Endothelial cell (in vitro differentiated cells): ENCODE results near the gene TARDBP. TPM values are rescaled to one million over a fixed set of nuclear protein-coding genes. Genes with fewer than 3 reads are reported as not detected.

ENCODE experiments used
- DNase-seq: peaks from one replicate; pipeline ENCODE4 v3.0.0; 2021; ENCODE audit warnings: low spot score
- H3K27ac Mint-ChIP-seq: one replicate; pipeline ENCODE4 v1.8.0; 2021; ENCODE audit warnings: mixed read lengths, inconsistent platforms; ENCODE audit not compliant: unreplicated experiment
- H3K27me3 Mint-ChIP-seq: one replicate; pipeline ENCODE4 v1.8.0; 2021; ENCODE audit warnings: mild to moderate bottlenecking, moderate library complexity, mixed read lengths, inconsistent platforms; ENCODE audit not compliant: unreplicated experiment
- H3K36me3 Mint-ChIP-seq: one replicate; pipeline ENCODE4 v1.8.0; 2021; ENCODE audit warnings: mild to moderate bottlenecking, low read depth, mixed read lengths, inconsistent platforms; ENCODE audit not compliant: unreplicated experiment
- H3K4me1 Mint-ChIP-seq: one replicate; pipeline ENCODE4 v1.8.0; 2021; ENCODE audit warnings: mild to moderate bottlenecking, mixed read lengths, inconsistent platforms; ENCODE audit not compliant: unreplicated experiment
- H3K4me3 Mint-ChIP-seq: one replicate; pipeline ENCODE4 v1.8.0; 2021; ENCODE audit warnings: mild to moderate bottlenecking, mixed read lengths, inconsistent platforms; ENCODE audit not compliant: unreplicated experiment
- H3K9me3 Mint-ChIP-seq: one replicate; pipeline ENCODE4 v1.8.0; 2021; ENCODE audit warnings: mixed read lengths, inconsistent platforms; ENCODE audit not compliant: unreplicated experiment
- CTCF ChIP-seq: fragments of 200-600 bp; sonication (generic); IDR thresholded peaks from one replicate; pipeline ENCODE4 v1.5.0; 2021; ENCODE audit warnings: antibody characterized with exemption; ENCODE audit not compliant: unreplicated experiment
- total RNA-seq: library from RNA; stranded (reverse); fragmentation: NEBNext Ultra II Directional; extraction: Animal tissue kit (Norgen Biotek cat#: 25700); gene quantifications from one replicate; pipeline ENCODE4 v1.2.1, GENCODE V29; 2021; ENCODE audit not compliant: unreplicated experiment

Gene TARDBP
- total RNA-seq, 1 donor from 2014 or later = 161 TPM

- Mint-ChIP-seq H3K9me3 (no peaks in the 10 kb centered on the region), H3K27me3 (peaks cover 4% of the 10 kb centered on the region), H3K4me1 (peaks cover 18% of the 10 kb centered on the region), H3K36me3 (no peaks in the 10 kb centered on the region), H3K4me3 (no peak overlapping the region), H3K27ac (no peak overlapping the region)
- no peak for DNase-seq
- TF ChIP-seq CTCF = no peak
Observed at GRCh38 chr1:10969267-10969970, 43.0 kb upstream of the TARDBP start.

DNA sequence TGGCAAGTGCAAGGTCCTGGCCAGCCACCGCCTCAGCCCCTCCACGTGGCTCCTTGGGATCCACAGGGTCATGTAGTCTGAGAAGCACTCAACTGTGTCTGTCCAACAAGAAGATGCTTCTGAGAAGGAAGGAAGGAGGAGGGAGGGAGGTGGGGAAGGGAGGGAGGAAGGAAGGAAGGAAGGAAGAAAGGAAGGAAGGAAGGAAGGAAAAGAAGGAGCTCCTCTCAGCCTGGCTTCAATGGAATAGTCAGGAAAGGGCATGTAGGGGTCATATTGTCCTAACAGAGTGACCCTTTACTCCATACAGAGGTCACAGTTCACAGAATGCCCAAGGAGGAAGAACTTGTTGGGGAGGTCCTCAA lies 42.5 kb upstream of the TARDBP start:
- Mint-ChIP-seq H3K9me3 (no peaks in the 10 kb centered on the region), H3K4me1 (peaks cover 17% of the 10 kb centered on the region), H3K27me3 (peaks cover 1% of the 10 kb centered on the region), H3K4me3 (no peak overlapping the region), H3K27ac (no peak overlapping the region), H3K36me3 (no peaks in the 10 kb centered on the region)
- no peak for TF ChIP-seq CTCF
- DNase-seq = no peak

- DNase-seq = no peak
Observed at GRCh38 chr1:10973552-10973951, 38.9 kb upstream of the TARDBP start.

GRCh38 chr1:10973956-10974881 lies 38.2 kb upstream of the TARDBP start:
- H3K4me1 Mint-ChIP-seq = peaks cover 10% of the 10 kb centered on the region
- H3K27me3 Mint-ChIP-seq = peaks cover 5% of the 10 kb centered on the region
- no peak overlapping the region for H3K4me3 Mint-ChIP-seq
- H3K9me3 Mint-ChIP-seq = no peaks in the 10 kb centered on the region
- H3K27ac Mint-ChIP-seq = no peak overlapping the region
- no peak for DNase-seq
- no peak for TF ChIP-seq CTCF
- H3K36me3 Mint-ChIP-seq = no peaks in the 10 kb centered on the region

More at GRCh38 chr1:10973552-10973951, 38.9 kb upstream of the TARDBP start:
- no peaks in the 10 kb centered on the region for H3K9me3 Mint-ChIP-seq
- H3K4me3 Mint-ChIP-seq = no peak overlapping the region
- peaks cover 6% of the 10 kb centered on the region for H3K4me1 Mint-ChIP-seq
- no peaks in the 10 kb centered on the region for H3K36me3 Mint-ChIP-seq
- no peak overlapping the region for H3K27ac Mint-ChIP-seq
- no peak for TF ChIP-seq CTCF
- H3K27me3 Mint-ChIP-seq = peaks cover 1% of the 10 kb centered on the region
